ENCODE measurements around the gene CISD2. TPM values are rescaled to one million over a fixed set of nuclear protein-coding genes. Genes with fewer than 3 reads are reported as not detected.
"Not testable (repeated sequence)": the region's sequence is repeated elsewhere in the genome, so short reads cannot be mapped to it uniquely, and the experiment has no call there.

Gene CISD2
- total RNA-seq, 4 donors from 2014 or later, result 9.9 to 11.1 (median 10.4) TPM

- 94% methylated on average over 2 of the region's 2 CpGs for WGBS
- no peaks in the 10 kb centered on the region for H3K36me3 ChIP-seq
Measured at GRCh38 chr4:102935716-102936115, 66.9 kb downstream of the CISD2 start.

DNA sequence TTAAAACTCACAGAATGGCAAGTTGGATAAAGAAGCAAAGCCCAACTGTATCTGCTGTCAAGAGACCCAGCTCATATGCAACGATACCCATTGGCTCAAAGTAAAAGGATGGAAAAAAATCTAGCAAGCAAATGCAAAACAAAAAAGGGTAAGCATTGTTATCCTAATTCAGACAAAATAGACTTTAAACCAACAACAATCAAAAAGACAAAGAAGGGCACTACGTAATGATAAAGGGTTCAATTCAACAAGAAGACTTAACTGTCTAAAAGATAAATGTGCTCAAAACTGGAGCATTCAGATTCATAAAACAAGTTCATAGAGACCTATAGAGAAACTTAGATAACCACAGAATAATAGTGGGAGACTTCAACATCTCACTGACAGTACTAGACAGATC lies 69.3 kb downstream of the CISD2 start:
- not testable (repeated sequence) for H3K4me1 ChIP-seq; H3K9me3 ChIP-seq; H3K4me3 ChIP-seq; H3K36me3 ChIP-seq; DNase-seq (ENCODE audit: low spot score in 2 of 2); H3K27me3 ChIP-seq; H3K27ac ChIP-seq
- WGBS, result 89% methylated on average over 2 of the region's 2 CpGs

More at GRCh38 chr4:102935716-102936115, 66.9 kb downstream of the CISD2 start:
- H3K4me1 ChIP-seq, result no peaks in the 10 kb centered on the region
- H3K4me3 ChIP-seq, result no peak overlapping the region
- DNase-seq (ENCODE audit: low spot score in 2 of 2), result no peak
- H3K9me3 ChIP-seq, result no peaks in the 10 kb centered on the region
- no peak overlapping the region for H3K27ac ChIP-seq
- no peaks in the 10 kb centered on the region for H3K27me3 ChIP-seq
- no peak for TF ChIP-seq POLR2AphosphoS5 (IDR thresholded peaks at IDR 0.05)
- no peak for TF ChIP-seq POLR2A (IDR thresholded peaks at IDR 0.05)
- TF ChIP-seq, protein P1, sequence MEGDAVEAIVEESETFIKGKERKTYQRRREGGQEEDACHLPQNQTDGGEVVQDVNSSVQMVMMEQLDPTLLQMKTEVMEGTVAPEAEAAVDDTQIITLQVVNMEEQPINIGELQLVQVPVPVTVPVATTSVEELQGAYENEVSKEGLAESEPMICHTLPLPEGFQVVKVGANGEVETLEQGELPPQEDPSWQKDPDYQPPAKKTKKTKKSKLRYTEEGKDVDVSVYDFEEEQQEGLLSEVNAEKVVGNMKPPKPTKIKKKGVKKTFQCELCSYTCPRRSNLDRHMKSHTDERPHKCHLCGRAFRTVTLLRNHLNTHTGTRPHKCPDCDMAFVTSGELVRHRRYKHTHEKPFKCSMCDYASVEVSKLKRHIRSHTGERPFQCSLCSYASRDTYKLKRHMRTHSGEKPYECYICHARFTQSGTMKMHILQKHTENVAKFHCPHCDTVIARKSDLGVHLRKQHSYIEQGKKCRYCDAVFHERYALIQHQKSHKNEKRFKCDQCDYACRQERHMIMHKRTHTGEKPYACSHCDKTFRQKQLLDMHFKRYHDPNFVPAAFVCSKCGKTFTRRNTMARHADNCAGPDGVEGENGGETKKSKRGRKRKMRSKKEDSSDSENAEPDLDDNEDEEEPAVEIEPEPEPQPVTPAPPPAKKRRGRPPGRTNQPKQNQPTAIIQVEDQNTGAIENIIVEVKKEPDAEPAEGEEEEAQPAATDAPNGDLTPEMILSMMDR (IDR thresholded peaks at IDR 0.05), result no peak
- TF ChIP-seq EP300 (IDR thresholded peaks at IDR 0.05), result no peak

Other genes starting within 250 kb of the CISD2 start
- 10 to 100 TPM; 11.0 to 36.1 (median 21.1) TPM for gene MANBA, start 108.0 kb upstream of the CISD2 start, total RNA-seq
- 100 to 1,000 TPM; 436 to 523 (median 488) TPM for gene UBE2D3, start 41.4 kb upstream of the CISD2 start, total RNA-seq
- gene SLC9B1, start 150.7 kb downstream of the CISD2 start, total RNA-seq, result 1 to 10 TPM in 1 of 4 donors, under 1 TPM in 1, not detected in 2; 0.30 to 2.9 TPM
- 10 to 100 TPM in 1 of 4 donors, 1 to 10 TPM in 3; 4.2 to 11.9 (median 5.6) TPM for gene SLC9B2, start 207.8 kb downstream of the CISD2 start, total RNA-seq
- 10 to 100 TPM; 28.9 to 63.6 (median 51.5) TPM for gene BDH2, start 230.8 kb downstream of the CISD2 start, total RNA-seq